Stomach (tissue), 4 donors: ENCODE results near the gene WNT11.

Experiments
- POLR2A ChIP-seq, 4 donors: fragments of 450-650 bp; IDR thresholded peaks; one replicate each; pipeline ENCODE4 v1.6.1; 2016; ENCODE audit warnings: antibody characterized with exemption in 4 of 4, control low read depth in 2 of 4, mild to moderate bottlenecking in 1 of 4, moderate library complexity in 1 of 4
- TF ChIP-seq, protein P1 (sequence below), 7 experiments: fragments of 450-650 bp in 4 of 7; fragments of 200-600 bp in 3 of 7; sonication (generic) in 3 of 7; IDR thresholded peaks; one replicate each; pipeline ENCODE4 v1.5.1; 2016 to 2019; ENCODE audit warnings: antibody characterized with exemption in 7 of 7, control low read depth in 2 of 7, mild to moderate bottlenecking in 1 of 7

DNA sequence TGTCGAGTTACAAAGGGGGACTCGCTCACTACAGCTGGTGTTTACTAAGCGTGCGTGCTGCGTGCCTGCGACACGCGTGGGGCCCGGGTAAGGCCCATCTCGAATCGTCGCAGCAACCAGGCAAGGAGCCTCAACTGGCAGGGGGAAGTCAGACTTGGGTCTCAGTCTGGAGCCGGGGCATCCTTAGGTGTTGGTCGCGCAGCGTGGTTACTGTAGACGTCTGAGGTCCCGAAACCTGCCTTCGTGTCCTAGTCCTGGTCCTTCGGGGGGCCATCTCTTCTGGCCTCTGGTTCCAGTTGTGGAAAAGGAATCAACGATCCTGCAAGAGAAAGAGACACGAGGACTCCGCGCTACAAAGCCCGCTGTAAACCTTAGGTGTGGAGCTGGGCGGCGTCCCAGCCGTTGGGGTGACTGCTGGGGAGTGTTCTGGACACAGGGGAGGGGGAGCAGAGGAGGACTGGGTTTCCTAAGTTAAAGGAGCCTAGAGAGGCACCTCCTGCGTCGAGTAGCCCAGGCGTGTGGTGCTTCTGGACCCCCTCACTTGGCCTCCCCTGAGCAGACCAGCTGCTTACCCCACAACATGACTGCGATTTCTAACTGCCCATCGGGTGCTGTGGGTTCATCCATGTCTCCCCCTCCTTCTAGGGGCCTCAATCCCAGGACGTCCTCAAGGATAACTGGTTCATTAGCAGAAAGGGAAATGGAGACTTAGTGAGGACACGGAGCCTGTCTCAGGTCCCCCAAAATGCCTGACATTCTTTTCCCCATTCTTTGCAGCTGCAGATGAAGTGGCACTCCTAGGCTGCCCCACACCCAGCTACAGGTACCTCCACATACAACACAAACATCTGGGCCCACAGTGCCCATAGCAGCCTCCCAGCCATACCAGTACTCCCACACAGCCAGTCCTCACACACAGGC, 4.9 kb upstream of the WNT11 start:
- TF ChIP-seq, protein P1, sequence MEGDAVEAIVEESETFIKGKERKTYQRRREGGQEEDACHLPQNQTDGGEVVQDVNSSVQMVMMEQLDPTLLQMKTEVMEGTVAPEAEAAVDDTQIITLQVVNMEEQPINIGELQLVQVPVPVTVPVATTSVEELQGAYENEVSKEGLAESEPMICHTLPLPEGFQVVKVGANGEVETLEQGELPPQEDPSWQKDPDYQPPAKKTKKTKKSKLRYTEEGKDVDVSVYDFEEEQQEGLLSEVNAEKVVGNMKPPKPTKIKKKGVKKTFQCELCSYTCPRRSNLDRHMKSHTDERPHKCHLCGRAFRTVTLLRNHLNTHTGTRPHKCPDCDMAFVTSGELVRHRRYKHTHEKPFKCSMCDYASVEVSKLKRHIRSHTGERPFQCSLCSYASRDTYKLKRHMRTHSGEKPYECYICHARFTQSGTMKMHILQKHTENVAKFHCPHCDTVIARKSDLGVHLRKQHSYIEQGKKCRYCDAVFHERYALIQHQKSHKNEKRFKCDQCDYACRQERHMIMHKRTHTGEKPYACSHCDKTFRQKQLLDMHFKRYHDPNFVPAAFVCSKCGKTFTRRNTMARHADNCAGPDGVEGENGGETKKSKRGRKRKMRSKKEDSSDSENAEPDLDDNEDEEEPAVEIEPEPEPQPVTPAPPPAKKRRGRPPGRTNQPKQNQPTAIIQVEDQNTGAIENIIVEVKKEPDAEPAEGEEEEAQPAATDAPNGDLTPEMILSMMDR (IDR thresholded peaks at IDR 0.05), result no peak
- no peak for TF ChIP-seq POLR2A (IDR thresholded peaks at IDR 0.05)
